Stimulated activated CD4-positive, alpha-beta T cell treated with anti-CD3 and anti-CD28 coated beads, Interleukin-1b, Interleukin-23, amount 100 ng/mL, for 24 hours (primary cell): ENCODE data around the gene GUK1.
"Not testable (repeated sequence)": the region's sequence is repeated elsewhere in the genome, so short reads cannot be mapped to it uniquely, and the experiment has no call there.

Source experiments
- DNase-seq, 4 experiments: peaks; one replicate each; pipeline ENCODE4 v3.0.0-alpha.2; 2020; ENCODE audit warnings: low read depth in 4 of 4, low spot score in 1 of 4

Gene GUK1

DNA sequence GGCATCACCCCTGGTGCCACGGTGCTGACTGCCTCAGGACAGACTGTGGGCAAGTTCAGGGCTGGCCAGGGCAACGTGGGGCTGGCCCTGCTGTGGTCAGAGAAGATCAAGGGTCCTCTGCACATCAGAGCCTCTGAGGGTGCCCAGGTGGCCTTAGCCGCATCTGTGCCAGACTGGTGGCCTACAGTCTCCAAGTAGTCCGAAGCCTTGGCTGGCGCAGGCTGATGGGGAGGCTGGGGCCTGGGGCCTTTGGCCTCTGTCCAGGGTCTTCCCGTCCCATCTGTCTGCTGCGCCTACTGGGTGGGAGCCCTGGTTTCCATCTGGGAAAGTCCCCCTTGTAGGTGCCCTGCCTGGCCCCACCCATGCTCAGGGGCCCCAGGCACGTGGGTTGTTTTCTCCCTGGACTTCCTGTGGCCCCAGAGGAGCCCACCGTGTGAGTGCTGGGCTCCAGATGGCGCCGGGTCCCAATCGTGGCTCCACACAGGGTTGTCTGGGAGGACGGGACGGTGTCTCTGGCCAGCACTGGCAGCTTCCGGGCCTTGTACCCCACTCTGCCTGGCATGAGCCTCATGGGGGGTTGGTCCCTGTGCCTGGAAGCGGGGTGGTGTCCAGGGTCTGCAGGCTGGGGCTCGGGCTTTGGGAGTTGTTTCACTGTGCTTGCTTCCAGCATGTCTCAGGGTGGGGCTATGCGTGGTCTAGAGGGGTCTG lies 35.4 kb downstream of the GUK1 start:
- no peak for DNase-seq

GRCh38 chr1:228176024-228176395 lies 35.9 kb downstream of the GUK1 start:
- no peak for DNase-seq

GRCh38 chr1:228176461-228177182 lies 36.5 kb downstream of the GUK1 start:
- no peak for DNase-seq

DNA sequence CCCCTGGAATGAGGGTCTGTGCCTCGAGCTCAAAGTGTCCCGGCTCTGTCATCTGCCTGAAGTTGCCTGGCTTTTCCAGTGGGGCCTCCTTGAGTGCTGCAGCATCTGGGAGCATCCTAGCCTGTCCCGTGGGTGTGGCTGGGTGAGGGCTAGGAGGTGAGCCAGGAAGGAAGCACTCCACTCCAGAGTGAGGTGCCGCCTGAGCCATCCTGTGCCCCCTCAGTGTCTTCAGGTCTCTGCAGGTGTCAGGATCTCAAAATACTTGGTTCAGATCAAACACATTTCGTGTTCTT lies 37.0 kb downstream of the GUK1 start:
- DNase-seq: no peak

DNA sequence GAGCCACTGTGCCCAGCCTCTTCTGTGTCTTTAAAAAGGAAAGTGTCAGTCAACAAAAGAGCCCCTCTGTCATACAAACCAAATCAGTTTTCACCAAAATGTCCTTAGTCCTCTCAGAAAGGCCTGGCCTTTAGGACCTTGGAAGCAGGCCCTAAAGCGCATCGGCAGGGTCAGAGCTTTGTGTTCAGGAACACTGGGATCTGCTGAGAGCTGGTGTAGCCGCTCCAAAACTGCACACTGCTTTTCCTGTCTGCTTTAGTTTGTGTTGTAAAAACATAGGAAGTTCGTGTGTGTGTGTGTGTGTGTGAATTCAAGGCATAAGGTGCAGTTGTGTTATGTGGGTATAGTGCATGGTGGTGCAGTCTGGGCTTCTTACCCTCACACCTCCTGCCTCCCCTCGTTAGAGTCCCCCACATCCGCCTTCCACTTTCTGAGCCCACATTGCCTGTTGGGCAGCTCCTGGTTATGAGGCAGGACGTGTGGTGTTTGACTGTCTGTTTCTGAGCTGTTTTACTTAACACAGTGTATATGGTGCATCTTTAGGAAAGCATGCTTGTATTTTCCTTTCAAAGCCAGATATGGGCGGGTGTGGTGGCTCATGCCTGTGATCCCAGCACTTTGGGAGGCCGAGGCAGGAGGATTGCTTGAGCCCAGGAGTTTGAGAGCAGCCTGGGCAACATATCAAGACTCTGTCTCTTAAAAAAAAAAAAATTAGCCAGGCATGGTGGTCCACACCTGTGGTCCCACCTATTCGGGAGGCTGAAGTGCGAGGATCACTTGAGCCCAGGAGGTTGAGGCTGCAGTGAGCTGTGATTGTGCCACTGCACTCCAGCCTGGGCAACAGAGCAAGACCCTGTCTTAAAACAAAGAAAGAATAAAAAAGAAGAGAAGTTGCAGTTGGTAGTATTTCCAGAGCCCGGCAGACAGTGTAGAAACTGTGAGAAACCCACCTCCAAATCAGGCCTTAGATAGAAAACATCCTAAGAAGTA lies 37.9 kb downstream of the GUK1 start:
- no peak for DNase-seq

- DNase-seq: no peak
Measured at GRCh38 chr1:228178737-228179684, 38.9 kb downstream of the GUK1 start.

- DNase-seq: no peak
Measured at GRCh38 chr1:228180271-228180958, 40.3 kb downstream of the GUK1 start.

- DNase-seq: no peak
Measured at GRCh38 chr1:228180959-228181644, 41.0 kb downstream of the GUK1 start.

DNA sequence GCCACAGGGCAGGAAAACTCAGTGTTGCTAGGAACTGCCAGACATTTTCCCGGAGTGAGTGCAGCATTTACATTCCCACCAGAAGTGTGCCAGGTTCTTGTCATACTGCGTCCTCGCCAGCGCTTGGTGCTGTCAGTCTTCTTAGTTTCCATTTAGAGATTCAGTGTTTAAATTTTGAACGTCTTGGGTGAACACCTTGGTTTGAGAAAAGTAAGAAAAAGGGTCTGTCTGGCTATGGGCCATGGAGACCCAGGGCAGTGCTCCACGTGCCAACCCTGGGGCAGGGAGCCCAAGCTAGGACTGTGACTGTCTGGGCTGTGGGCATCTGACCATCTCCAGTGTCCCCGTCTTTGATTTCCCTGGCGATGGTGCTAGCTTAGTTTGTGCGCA lies 41.6 kb downstream of the GUK1 start:
- no peak for DNase-seq

DNA sequence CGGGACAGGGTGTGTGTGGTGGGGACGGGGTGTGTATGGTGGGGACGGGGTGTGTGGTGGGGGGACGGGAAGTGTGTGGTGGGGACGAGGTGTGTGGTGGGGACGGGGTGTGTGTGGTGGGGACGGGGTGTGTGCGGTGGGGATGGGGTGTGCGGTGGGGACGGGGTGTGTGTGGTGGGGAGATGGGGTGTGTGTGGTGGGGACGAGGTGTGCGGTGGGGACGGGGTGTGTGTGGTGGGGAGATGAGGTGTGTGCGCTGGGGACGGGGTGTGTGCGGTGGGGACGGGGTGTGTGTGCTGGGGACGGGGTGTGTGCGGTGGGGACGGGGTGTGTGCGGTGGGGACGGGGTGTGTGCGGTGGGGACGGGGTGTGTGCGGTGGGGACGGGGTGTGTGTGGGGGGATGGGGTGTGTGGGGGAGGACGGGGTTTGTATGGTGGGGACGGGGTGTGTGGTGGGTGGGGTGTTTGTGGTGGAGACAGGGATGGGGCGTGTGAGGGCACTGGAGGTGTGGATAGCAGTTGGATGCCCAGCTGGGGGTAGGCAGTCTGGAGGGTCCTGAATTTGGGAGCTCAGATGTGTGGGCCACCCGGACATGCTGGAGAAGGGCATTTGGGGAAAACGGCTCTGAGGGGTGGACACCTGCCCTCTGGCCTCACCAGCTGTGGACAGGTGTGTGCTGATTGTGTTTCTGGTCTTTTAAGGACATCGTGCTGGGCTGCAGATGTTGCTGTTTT lies 42.4 kb downstream of the GUK1 start:
- DNase-seq: no peak

DNA sequence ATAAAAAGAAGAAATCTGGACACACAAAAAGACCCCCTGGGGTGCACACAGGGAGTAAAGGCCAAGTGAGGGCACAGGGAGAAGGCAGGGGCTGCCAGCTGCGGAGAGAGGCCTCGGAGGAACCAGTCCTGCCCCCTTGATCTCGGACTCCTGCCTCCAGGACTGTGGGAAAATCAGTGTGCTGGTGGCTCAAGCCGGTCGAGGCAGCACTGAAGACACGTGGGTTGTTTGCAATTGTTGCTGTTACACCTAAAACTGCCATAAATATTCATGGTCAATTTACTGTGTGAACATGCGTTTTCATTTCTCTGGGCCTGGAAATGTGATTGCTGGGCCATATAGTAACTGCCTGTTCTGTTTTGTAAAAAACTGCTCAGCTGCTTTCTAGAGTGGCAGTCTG lies 44.1 kb downstream of the GUK1 start:
- DNase-seq: no peak

- DNase-seq: no peak
Measured at GRCh38 chr1:228185641-228185965, 45.5 kb downstream of the GUK1 start.

DNA sequence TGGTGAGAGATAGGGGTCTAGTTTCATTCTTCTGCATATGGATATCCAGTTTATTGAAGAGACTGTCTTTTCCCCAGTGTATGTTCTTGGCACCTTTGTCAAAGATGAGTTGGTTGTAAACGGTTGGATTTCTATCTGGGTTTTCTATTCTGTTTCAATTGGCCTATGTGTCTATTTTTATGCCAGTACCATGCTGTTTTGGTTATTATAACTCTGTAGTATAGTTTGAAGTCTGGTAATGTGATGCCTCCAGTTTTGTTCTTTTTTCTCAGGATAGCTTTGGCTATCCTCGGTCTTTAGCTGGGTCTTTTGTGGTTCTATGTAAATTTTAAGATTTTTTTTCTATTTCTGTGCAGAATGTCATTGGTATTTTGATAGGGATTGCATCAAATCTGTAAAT lies 48.2 kb downstream of the GUK1 start:
- not testable (repeated sequence) for DNase-seq

DNA sequence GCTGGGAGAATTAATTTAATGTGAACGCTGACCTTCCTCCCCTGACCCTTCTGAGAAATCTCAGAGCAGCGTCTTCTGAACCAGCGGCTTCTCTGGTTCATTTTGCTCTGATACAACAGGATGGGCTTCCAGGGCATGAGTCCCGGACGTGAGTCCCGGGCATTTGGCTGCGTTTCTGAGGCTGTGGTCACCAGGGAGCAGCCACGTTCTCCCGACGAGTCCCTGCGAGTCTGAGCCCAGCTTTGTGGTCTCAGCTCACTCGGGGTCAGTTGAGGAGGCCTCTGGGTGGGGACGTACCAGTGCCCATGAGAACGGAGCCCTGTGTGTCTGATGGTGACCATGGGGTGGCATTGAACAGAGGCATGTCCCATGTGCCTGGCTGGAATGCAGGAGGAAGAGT lies 50.1 kb downstream of the GUK1 start:
- no peak for DNase-seq

DNA sequence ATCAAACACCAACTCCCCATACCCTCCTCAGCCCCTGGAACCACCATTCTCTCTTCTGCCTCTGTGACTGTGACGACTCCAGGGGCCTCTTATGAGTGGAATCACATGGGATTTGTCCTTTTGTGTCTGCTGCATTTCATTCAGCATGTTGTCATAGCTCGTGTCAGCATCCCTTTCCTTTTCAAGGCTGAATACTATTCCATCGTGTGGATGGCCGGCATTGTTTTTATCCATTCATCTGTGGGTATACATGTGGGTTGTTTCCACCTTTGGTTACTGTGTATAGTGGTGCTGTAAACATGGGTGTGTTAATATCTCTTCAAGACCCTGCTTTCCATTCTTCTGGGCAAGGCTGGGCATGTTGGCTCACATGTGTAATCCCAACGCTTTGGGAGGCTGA lies 50.7 kb downstream of the GUK1 start:
- no peak for DNase-seq

- DNase-seq: no peak
Measured at GRCh38 chr1:228194436-228194835, 54.4 kb downstream of the GUK1 start.

DNA sequence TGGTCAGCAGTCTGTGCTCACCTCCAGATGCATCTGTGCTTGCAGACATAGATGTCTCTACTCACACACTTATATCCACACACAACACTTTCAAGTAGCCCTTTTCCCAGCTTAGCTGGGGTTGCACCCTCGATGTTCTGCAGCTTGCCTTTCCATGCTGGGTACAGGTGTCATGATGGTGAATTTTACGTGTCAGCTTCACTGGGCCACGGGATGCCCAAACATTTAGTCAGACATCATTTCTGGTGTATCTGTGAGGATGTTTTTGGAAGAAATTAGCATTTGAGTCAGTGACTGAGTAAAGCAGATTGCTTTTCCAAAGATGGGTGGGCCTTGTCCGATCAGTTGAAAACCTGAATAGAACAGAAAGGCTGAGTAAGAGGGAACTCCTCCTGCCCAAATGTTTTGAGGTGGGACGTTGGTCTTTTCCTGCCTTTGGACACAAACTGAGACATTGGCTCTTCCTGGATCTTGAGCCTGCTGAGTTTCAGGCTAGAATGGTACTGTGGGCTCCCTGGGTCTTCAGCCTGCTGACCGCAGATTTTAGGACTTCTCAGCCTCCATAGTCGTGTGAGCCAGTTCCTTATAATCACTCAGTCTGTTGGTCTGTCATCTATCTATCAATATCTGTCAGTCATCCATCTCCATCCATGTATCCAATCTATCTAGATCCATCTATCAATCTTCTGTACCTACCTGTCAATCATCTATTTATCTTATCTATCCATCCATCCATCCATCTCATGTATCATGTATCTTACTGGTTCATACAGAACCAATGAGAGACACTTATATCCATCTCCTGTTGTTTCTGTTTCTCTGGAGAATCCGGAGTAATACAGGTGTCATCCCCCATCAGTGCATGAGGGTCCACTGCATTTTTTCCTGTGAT lies 55.1 kb downstream of the GUK1 start:
- DNase-seq: no peak

DNA sequence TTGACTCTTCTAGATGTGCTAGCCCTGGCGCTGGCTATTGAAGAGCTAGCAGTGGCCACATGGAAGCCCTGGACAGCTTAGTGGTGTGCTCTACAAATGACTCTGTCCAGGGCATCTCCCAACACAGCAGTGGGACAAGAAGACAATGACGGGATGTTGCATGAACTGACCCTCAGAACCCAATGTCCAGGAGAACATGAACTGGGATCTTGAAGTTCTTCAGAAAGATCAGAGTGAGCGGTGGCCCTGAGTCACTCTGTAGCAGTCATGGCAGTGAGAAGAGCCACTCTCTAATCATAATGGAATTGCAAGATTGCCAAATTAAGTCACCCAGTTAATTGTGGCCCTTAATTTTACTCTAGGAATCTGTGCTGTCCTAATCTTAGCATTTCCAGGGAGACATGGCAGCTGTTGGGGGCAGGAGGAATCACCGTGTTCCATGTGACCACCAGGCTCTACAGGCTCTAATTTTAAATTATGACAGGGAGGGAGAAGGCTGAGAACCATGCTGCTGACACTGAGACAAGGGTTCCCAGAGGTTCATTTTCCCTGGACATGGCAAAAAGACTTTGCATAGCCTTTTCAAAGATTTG lies 57.6 kb downstream of the GUK1 start:
- DNase-seq: no peak
